ENCODE results near the gene RAD51B. TPM values are rescaled to one million over a fixed set of nuclear protein-coding genes. Genes with fewer than 3 reads are reported as not detected.

RAD51B gene
- polyA plus RNA-seq, 1 donor (not counting 4 experiments of a cell fraction or from before 2014, with no cell fraction given): 13.3 TPM

GRCh38 chr14:68020493-68020892, 200.9 kb downstream of the RAD51B start:
- no peak overlapping the region for H3K4me3 ChIP-seq (ENCODE audit: control insufficient read depth in 2 of 3, extremely low read depth in 1 of 3, insufficient read depth in 2 of 3, low read depth in 1 of 3, low read length in 3 of 3)
- no peaks in the 10 kb centered on the region for H3K9me1 ChIP-seq (ENCODE audit: control insufficient read depth, extremely low read depth, insufficient read depth, low read length)
- no peak overlapping the region for H3K4me2 ChIP-seq (ENCODE audit: control insufficient read depth, extremely low read depth, insufficient read depth, low read depth, low read length)
- no peaks in the 10 kb centered on the region for H3K4me1 ChIP-seq (ENCODE audit: control insufficient read depth, extremely low read depth, insufficient read depth, low read length)
- no peaks in the 10 kb centered on the region for H3K9me3 ChIP-seq (ENCODE audit: control insufficient read depth, low read depth, low read length)
- H3K36me3 ChIP-seq (ENCODE audit: control insufficient read depth in 2 of 2, extremely low read depth in 1 of 2, insufficient read depth in 2 of 2, low read length in 2 of 2): no peaks in the 10 kb centered on the region
- H3K79me2 ChIP-seq (ENCODE audit: control insufficient read depth, insufficient read depth, low read length): no peaks in the 10 kb centered on the region
- TF ChIP-seq, protein P1, sequence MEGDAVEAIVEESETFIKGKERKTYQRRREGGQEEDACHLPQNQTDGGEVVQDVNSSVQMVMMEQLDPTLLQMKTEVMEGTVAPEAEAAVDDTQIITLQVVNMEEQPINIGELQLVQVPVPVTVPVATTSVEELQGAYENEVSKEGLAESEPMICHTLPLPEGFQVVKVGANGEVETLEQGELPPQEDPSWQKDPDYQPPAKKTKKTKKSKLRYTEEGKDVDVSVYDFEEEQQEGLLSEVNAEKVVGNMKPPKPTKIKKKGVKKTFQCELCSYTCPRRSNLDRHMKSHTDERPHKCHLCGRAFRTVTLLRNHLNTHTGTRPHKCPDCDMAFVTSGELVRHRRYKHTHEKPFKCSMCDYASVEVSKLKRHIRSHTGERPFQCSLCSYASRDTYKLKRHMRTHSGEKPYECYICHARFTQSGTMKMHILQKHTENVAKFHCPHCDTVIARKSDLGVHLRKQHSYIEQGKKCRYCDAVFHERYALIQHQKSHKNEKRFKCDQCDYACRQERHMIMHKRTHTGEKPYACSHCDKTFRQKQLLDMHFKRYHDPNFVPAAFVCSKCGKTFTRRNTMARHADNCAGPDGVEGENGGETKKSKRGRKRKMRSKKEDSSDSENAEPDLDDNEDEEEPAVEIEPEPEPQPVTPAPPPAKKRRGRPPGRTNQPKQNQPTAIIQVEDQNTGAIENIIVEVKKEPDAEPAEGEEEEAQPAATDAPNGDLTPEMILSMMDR (optimal IDR thresholded peaks at IDR 0.05 in 1 of 3, IDR thresholded peaks at IDR 0.05 in 1 of 3, conservative IDR thresholded peaks at IDR 0.05 in 1 of 3; ENCODE audit: extremely low read depth in 1 of 3, insufficient read depth in 2 of 3, low read length in 3 of 3): no peak
- no peak for TF ChIP-seq EZH2 (IDR thresholded peaks at IDR 0.05; ENCODE audit: low read length)
- no peak overlapping the region for H3K9ac ChIP-seq (ENCODE audit: control insufficient read depth, extremely low read depth, insufficient read depth, low read length)
- H3K27me3 ChIP-seq (ENCODE audit: control insufficient read depth, extremely low read depth, insufficient read depth, low read length): no peaks in the 10 kb centered on the region
- DNase-seq (ENCODE audit: low read depth, low spot score) (no peak), FAIRE-seq (no peak)
- H4K20me1 ChIP-seq (ENCODE audit: control insufficient read depth, extremely low read depth, insufficient read depth, low read length): no peaks in the 10 kb centered on the region
- dilution Hi-C loops (cut with MboI; ENCODE audit: extremely low pct_ligation_motif_present, low sequenced_read_pairs): no loop called here
- no peak overlapping the region for H3K27ac ChIP-seq (ENCODE audit: control insufficient read depth, insufficient read depth, low read length)
- H2AFZ ChIP-seq (ENCODE audit: control insufficient read depth, low read length): no peak overlapping the region

DNA sequence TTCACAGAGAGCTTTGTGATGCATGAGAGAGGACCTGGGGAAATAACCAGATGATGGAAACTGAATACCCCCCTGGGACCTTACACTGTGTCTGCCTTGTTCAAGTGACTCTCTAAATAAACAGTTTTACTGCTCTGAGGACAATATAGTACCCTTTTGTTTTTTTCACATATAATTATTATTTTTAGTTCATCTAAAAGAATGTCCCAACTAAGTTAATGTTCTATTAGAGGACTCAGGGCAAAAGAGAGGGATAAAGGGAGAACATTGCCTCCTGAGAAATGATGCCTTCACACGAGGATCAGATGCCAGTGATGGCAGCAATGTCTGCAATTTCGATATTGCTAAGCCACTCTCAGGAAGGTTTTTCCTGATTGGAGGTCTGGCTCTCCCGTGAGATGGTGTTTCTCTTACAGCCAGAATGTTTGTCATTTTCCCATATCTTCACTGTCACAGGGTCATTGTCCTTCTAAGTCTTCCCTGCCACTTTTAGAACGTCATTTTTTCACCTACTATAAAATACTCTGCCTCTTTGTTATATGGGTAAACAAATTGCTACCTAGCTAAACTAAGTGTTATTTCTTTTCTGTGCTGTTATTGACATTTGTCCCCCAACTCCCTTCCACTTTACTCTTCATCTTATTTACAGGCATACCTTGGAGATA, 201.6 kb downstream of the RAD51B start:
- no peak for FAIRE-seq
- no peak overlapping the region for H3K27ac ChIP-seq (ENCODE audit: control insufficient read depth, insufficient read depth, low read length)
- no peaks in the 10 kb centered on the region for H3K27me3 ChIP-seq (ENCODE audit: control insufficient read depth, extremely low read depth, insufficient read depth, low read length)
- H2AFZ ChIP-seq (ENCODE audit: control insufficient read depth, low read length): no peak overlapping the region
- no peak overlapping the region for H3K4me3 ChIP-seq (ENCODE audit: control insufficient read depth in 2 of 3, extremely low read depth in 1 of 3, insufficient read depth in 2 of 3, low read depth in 1 of 3, low read length in 3 of 3)
- dilution Hi-C loops (cut with MboI; ENCODE audit: extremely low pct_ligation_motif_present, low sequenced_read_pairs): no loop called here
- H3K9me3 ChIP-seq (ENCODE audit: control insufficient read depth, low read depth, low read length): no peaks in the 10 kb centered on the region
- H3K4me2 ChIP-seq (ENCODE audit: control insufficient read depth, extremely low read depth, insufficient read depth, low read depth, low read length): no peak overlapping the region
- H3K9me1 ChIP-seq (ENCODE audit: control insufficient read depth, extremely low read depth, insufficient read depth, low read length): no peaks in the 10 kb centered on the region
- H3K9ac ChIP-seq (ENCODE audit: control insufficient read depth, extremely low read depth, insufficient read depth, low read length): no peak overlapping the region
- no peaks in the 10 kb centered on the region for H3K4me1 ChIP-seq (ENCODE audit: control insufficient read depth, extremely low read depth, insufficient read depth, low read length)
- no peaks in the 10 kb centered on the region for H3K36me3 ChIP-seq (ENCODE audit: control insufficient read depth in 2 of 2, extremely low read depth in 1 of 2, insufficient read depth in 2 of 2, low read length in 2 of 2)
- no peaks in the 10 kb centered on the region for H3K79me2 ChIP-seq (ENCODE audit: control insufficient read depth, insufficient read depth, low read length)
- no peaks in the 10 kb centered on the region for H4K20me1 ChIP-seq (ENCODE audit: control insufficient read depth, extremely low read depth, insufficient read depth, low read length)
- TF ChIP-seq, protein P1 (optimal IDR thresholded peaks at IDR 0.05 in 1 of 3, IDR thresholded peaks at IDR 0.05 in 1 of 3, conservative IDR thresholded peaks at IDR 0.05 in 1 of 3; ENCODE audit: extremely low read depth in 1 of 3, insufficient read depth in 2 of 3, low read length in 3 of 3): no peak
- no peak for TF ChIP-seq EZH2 (IDR thresholded peaks at IDR 0.05; ENCODE audit: low read length)
- no peak for DNase-seq (ENCODE audit: low read depth, low spot score)

Measured in keratinocyte (primary cell).